Measurements from ENCODE around the gene SEC61A2.

The SEC61A2 gene

GRCh38 chr10:12113627-12114026, 15.8 kb upstream of the SEC61A2 start:
- no peak overlapping the region for H3K4me3 ChIP-seq (ENCODE audit: low read depth, low read length)
- CTCF ChIA-PET = no interaction called here
- DNase-seq (ENCODE audit: low read depth, low spot score) = no peak
- POLR2A ChIA-PET = no interaction called here
- TF ChIP-seq CTCF (IDR thresholded peaks at IDR 0.05; ENCODE audit: insufficient read depth, low read length, missing control alignments) = no peak

GRCh38 chr10:12121673-12122072, 7.8 kb upstream of the SEC61A2 start:
- CTCF ChIA-PET = no interaction called here
- POLR2A ChIA-PET = no interaction called here
- H3K4me3 ChIP-seq (ENCODE audit: low read depth, low read length) = no peak overlapping the region
- TF ChIP-seq CTCF (IDR thresholded peaks at IDR 0.05; ENCODE audit: insufficient read depth, low read length, missing control alignments) = no peak
- DNase-seq (ENCODE audit: low read depth, low spot score) = no peak

GRCh38 chr10:12130237-12130872, 878 bp downstream of the SEC61A2 start:
- H3K4me3 ChIP-seq (ENCODE audit: low read depth, low read length) = peak overlapping the region; percentile 92
- POLR2A ChIA-PET = interaction anchor here (0.6 to 0.8 kb wide), 2 partner anchors 63 to 66 kb away, joined by 3 read pairs; partner anchors contain the start of genes CDC123 and NUDT5
- TF ChIP-seq CTCF (IDR thresholded peaks at IDR 0.05; ENCODE audit: insufficient read depth, low read length, missing control alignments) = peak; percentile 71
- CTCF ChIA-PET = interaction anchor here (0.8 to 1.4 kb wide), 5 partner anchors 8 to 89 kb away, joined by 3 to 7 read pairs (median 4); no protein-coding TSS in a partner anchor
- no peak for DNase-seq (ENCODE audit: low read depth, low spot score)

- no peak for DNase-seq (ENCODE audit: low read depth, low spot score)
- H3K4me3 ChIP-seq (ENCODE audit: low read depth, low read length) = no peak overlapping the region
- ChIA-PET POLR2A (no interaction called here), CTCF (interaction anchor here (1.2 kb wide), 1 partner anchor 70 kb away, joined by 3 read pairs; no protein-coding TSS in a partner anchor)
- TF ChIP-seq CTCF (IDR thresholded peaks at IDR 0.05; ENCODE audit: insufficient read depth, low read length, missing control alignments) = no peak
Measured at GRCh38 chr10:12135631-12136030, 6.2 kb downstream of the SEC61A2 start.

- no peak for TF ChIP-seq CTCF (IDR thresholded peaks at IDR 0.05; ENCODE audit: insufficient read depth, low read length, missing control alignments)
- ChIA-PET CTCF (interaction anchor here (1.1 to 2.0 kb wide), 2 partner anchors 9 to 10 kb away, joined by 3 to 7 read pairs; no protein-coding TSS in a partner anchor), POLR2A (interaction anchor here (0.7 kb wide), 1 partner anchor 16 kb away, joined by 3 read pairs; no protein-coding TSS in a partner anchor)
- no peak for DNase-seq (ENCODE audit: low read depth, low spot score)
- H3K4me3 ChIP-seq (ENCODE audit: low read depth, low read length) = no peak overlapping the region
Measured at GRCh38 chr10:12140038-12140437, 10.6 kb downstream of the SEC61A2 start.

- ChIA-PET CTCF (interaction anchor here (0.8 kb wide), 1 partner anchor 158 kb away, joined by 3 read pairs; no protein-coding TSS in a partner anchor), POLR2A (no interaction called here)
- DNase-seq (ENCODE audit: low read depth, low spot score) = no peak
- TF ChIP-seq CTCF (IDR thresholded peaks at IDR 0.05; ENCODE audit: insufficient read depth, low read length, missing control alignments) = no peak
- no peak overlapping the region for H3K4me3 ChIP-seq (ENCODE audit: low read depth, low read length)
Measured at GRCh38 chr10:12144538-12144937, 15.1 kb downstream of the SEC61A2 start.
